ENCODE data around the gene REC114. TPM values are rescaled to one million over a fixed set of nuclear protein-coding genes. Genes with fewer than 3 reads are reported as not detected.

The REC114 gene
- total and polyA plus RNA-seq, 12 donors: 0.28 to 0.62 (median 0.44) TPM; not detected in 8

DNA sequence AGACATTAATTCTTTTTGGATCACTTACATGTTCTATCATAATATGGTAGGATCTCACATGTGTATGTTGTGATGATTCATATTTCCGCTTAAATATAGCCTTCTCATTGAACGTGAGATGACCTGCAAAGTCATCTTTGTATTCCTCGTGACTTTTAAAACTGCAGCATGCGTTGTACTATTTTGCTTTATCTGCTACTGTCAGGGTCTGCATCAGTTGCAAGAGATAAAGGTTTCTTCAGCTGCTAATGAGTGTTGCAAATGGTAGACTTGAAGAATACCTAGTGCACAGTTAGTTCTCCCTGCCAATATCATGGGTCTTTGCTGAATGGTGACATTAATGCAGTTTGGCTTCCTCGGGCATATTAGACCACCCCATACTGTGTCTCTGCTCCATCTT is 31.8 kb downstream of the REC114 start:
- DNase-seq (no peak), ATAC-seq (no peak)
- intact Hi-C loops (cut with DNase I): no loop called here
- peaks cover 0 to 4% (median 0%) of the 10 kb centered on the region in 11 donors for H3K9me3 ChIP-seq
- no peaks in the 10 kb centered on the region for H3K4me1 ChIP-seq
- no peaks in the 10 kb centered on the region for H3K36me3 ChIP-seq
- no peak overlapping the region for H3K27ac ChIP-seq
- 73 to 79% methylated on average over 5 of the region's 5 CpGs for WGBS, 2 donors
- TF ChIP-seq, protein P1, sequence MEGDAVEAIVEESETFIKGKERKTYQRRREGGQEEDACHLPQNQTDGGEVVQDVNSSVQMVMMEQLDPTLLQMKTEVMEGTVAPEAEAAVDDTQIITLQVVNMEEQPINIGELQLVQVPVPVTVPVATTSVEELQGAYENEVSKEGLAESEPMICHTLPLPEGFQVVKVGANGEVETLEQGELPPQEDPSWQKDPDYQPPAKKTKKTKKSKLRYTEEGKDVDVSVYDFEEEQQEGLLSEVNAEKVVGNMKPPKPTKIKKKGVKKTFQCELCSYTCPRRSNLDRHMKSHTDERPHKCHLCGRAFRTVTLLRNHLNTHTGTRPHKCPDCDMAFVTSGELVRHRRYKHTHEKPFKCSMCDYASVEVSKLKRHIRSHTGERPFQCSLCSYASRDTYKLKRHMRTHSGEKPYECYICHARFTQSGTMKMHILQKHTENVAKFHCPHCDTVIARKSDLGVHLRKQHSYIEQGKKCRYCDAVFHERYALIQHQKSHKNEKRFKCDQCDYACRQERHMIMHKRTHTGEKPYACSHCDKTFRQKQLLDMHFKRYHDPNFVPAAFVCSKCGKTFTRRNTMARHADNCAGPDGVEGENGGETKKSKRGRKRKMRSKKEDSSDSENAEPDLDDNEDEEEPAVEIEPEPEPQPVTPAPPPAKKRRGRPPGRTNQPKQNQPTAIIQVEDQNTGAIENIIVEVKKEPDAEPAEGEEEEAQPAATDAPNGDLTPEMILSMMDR (IDR thresholded peaks at IDR 0.05): no peak
- no peak overlapping the region for H3K4me3 ChIP-seq
- peaks cover 0 to 35% (median 3%) of the 10 kb centered on the region in 7 donors for H3K27me3 ChIP-seq

DNA sequence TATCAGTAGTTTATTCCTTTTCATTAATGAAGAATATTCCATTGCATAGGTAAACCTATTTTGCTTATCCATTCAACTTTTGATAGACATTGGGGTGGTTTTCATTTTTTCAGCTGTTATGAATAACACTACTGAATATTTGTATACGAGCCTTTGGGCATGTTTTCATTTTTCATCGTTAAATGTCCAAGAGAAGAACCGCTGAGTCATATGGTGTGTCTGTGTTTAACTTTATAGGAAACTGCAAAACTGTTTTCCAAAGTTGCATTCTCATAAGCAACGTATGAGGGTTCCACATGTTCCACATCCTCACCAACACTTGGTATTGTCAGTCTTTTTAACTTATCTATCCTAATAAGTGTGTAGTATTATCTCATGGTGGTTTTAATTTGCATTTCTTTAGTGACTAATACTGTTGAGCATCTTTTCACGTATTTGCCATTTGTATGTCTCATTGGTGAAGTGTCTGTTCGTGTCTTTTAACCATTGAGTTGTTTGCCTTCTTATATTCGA is 33.8 kb downstream of the REC114 start:
- TF ChIP-seq, protein P1 (IDR thresholded peaks at IDR 0.05): no peak
- Histone ChIP-seq H3K27me3 (peaks cover 0 to 28% (median 0%) of the 10 kb centered on the region in 7 donors), H3K4me1 (peaks cover 0 to under 1% (median 0%) of the 10 kb centered on the region in 9 donors), H3K4me3 (no peak overlapping the region), H3K9me3 (peaks cover 0 to 4% (median 0%) of the 10 kb centered on the region in 11 donors), H3K27ac (no peak overlapping the region), H3K36me3 (no peaks in the 10 kb centered on the region)
- WGBS, 2 donors: 90 to 92% methylated on average over 7 of the region's 7 CpGs
- no peak for DNase-seq
- ATAC-seq: no peak
- intact Hi-C loops (cut with DNase I): no loop called here

DNA sequence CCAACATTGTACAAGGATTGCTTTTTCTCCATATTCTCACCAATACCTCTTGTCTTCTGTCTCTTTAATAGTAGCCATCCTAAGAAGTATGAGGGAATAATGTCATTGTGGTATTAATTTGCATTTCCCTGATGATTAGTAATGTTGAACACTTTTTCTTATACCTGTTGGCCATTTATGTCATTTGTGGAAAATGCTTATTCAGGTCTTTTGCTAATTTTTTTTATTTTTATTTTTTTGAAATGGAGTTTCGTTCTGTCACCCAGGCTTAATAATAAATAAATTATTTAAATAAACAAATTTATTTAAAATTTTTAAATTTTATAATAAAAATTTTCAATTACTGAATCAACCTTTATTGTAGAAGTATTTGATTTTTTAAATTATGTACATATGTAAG is 37.1 kb downstream of the REC114 start:
- no peak overlapping the region for H3K27ac ChIP-seq
- TF ChIP-seq, protein P1 (IDR thresholded peaks at IDR 0.05): no peak
- WGBS, 2 donors: 85 to 90% methylated on average over 1 of the region's 1 CpG

DNA sequence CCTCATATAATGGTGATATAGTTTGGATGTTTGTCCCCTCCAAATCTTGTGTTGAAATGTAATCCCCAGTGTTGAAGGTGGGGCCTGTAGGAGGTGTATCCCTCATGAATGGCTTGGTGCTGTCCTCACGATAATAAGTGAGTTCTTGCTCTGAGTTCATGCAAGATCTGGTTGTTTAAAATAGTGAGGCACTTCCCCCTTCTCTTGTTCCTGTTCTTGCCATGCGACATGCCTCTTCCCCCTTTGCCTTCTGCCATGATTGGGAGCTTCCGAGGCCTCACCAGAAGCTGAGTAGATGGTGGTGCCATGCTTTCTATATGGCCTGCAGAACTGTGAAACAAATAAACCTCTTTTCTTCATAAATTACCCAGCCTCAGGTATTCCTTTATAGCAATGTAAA is 39.2 kb downstream of the REC114 start:
- DNase-seq (no peak), ATAC-seq (no peak)
- 73 to 83% methylated on average over 3 of the region's 3 CpGs for WGBS, 2 donors
- Histone ChIP-seq H3K36me3 (no peaks in the 10 kb centered on the region), H3K4me1 (peaks cover 0 to 11% (median 3%) of the 10 kb centered on the region in 9 donors), H3K9me3 (no peaks in the 10 kb centered on the region), H3K4me3 (no peak overlapping the region), H3K27me3 (peaks cover 0 to 13% (median 0%) of the 10 kb centered on the region in 7 donors), H3K27ac (no peak overlapping the region)
- intact Hi-C loops (cut with DNase I): no loop called here
- TF ChIP-seq, protein P1 (IDR thresholded peaks at IDR 0.05): no peak

More for the DNA sequence above, 37.1 kb downstream of the REC114 start:
- H3K36me3 ChIP-seq: no peaks in the 10 kb centered on the region
- peaks cover 0 to 8% (median 3%) of the 10 kb centered on the region in 9 donors for H3K4me1 ChIP-seq
- H3K9me3 ChIP-seq: peaks cover 0 to 4% (median 0%) of the 10 kb centered on the region in 11 donors
- no peak overlapping the region for H3K4me3 ChIP-seq
- H3K27me3 ChIP-seq: peaks cover 0 to 13% (median 0%) of the 10 kb centered on the region in 7 donors
- DNase-seq (no peak), ATAC-seq (no peak)
- intact Hi-C loops (cut with DNase I): no loop called here
